HG03442 (cell line): Measurements from ENCODE around the gene RUNX1.
"Not testable (repeated sequence)": the region's sequence is repeated elsewhere in the genome, so short reads cannot be mapped to it uniquely, and the experiment has no call there.

ENCODE experiments used
- ATAC-seq: cut with Tn5 transposase; IDR thresholded peaks from one replicate; pipeline ENCODE4 v1.9.1; 2021; ENCODE audit warnings: mild to moderate bottlenecking, moderate library complexity; ENCODE audit not compliant: unreplicated experiment

The RUNX1 gene

DNA sequence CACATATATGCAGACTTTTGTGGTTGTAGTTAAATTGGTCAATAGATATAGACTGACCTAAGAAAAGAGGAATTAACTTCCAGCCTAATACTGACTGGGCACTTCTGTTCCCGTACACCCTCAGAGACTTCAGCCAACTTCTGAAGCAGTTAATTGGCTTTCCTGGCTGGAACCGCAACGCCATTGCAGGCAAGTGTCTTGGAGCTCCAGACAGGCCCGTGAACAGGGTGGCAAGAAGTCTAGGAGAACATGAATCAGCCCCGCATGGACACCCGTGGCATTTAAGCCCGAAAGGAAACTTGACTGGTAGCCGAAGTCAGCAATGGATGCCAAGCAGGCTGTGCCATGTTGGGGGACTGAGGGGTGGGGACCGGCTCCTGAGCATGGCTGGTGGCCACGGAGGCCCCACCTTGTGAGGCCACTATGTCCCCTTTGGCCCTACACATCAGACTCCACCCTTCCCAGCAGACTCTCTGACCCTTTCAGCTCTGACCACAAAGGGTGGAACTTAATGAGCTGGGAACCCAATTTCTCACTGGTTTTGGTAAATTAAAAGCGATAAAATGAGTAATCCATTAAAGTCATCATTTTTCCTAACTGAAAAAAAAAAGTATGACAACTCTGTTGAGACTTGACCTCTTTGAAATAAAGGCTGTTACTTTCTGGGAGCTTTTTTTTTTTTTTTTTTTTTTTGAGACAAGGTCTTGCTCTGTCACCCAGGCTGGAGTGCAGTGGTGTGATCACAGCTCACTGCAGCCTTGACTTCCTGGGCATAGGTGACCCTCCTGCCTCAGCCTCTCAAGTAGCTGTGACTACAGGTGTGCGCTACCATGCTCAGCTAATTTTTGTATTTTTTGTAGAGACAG is 54.1 kb downstream of the RUNX1 start:
- no peak for ATAC-seq

DNA sequence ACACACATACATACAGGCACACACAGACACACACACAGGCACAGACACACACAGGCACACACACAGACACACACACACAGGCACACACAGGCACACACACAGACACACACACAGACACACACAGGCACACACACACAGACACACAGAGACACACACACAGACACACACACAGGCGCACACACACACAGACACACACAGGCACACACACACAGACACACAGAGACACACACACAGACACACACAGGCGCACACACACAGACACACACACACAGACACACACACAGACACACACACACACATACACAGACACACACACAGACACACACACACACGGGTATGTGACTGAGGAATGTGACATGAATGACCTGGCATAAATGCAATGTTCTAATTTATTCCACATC is 55.6 kb downstream of the RUNX1 start:
- not testable (repeated sequence) for ATAC-seq

DNA sequence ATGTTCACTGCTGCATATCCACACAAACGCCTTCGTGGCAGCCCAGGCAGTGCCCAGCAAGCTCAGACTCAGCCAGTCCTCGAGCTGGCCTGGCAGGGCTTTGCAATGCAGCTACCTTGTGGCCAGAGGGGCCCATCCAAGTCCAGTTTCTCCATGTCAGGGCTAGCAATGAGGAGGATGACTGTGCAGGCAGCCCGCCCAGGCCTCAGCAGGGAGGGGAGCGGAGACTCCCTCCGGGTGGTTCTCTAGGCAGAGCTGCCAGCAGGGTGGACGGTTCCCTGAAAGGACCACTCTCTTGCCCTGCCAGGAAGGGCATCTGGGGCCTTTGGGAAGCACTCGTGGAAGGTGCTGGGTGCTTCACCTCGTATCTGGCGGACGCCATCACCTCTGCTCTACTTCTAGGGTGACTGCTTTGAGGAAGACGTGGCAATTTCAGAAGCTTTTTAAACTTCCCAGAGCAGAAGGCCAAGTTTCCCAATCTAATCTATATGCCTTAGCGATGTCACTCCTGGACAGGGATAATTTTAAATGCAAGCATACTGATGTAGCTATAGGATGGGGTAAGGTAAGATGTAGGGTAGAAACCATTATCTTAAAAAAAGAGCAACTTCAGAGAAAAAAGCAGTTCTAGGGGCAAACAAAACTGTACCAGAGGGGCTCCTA is 56.2 kb downstream of the RUNX1 start:
- no peak for ATAC-seq

DNA sequence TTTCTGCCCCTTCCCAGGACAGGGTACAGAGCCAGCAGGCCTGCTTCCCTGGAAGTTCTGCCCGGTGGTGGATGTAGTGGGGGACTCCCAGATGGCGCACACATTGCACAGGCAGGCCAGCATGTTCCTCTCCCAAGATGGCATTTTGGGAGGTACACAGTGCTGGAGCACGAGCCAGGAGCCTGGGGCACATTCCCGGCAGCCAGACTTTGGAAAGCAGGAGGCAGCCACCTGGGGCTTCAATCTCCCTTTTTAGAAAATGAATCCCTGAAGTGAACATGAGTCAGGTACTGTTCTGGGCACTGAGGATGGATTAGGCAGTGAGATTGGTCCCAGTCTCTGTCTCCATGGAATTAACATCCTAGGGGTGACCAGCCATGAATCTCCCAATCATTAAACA is 56.9 kb downstream of the RUNX1 start:
- ATAC-seq = no peak

DNA sequence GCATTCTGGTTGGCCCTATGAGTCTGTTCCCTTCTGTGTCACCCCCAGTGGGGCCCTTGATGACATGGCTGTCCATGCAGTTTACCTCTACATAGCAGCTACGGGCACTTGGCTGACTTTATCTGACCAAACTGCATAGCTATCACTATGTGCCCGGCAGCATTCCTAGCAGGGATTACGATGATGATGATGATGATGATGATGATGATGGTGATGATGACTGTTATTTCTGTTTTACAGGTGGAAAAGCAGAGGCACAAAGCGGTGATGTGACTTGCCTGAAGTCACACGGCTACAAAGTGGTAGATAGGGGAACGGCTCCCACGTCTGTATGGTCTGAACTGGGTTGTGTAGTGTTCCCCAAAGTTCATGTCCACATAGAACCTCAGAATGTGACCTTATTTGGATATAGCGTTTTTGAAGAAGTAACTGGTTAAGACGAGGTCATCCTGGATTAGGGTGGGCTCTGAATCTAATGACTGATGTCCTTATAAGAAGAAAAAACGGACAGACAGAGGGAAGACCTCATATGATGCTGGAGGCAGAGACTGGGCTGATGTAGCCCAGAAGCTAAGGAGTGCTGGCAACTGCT is 57.6 kb downstream of the RUNX1 start:
- ATAC-seq = no peak

DNA sequence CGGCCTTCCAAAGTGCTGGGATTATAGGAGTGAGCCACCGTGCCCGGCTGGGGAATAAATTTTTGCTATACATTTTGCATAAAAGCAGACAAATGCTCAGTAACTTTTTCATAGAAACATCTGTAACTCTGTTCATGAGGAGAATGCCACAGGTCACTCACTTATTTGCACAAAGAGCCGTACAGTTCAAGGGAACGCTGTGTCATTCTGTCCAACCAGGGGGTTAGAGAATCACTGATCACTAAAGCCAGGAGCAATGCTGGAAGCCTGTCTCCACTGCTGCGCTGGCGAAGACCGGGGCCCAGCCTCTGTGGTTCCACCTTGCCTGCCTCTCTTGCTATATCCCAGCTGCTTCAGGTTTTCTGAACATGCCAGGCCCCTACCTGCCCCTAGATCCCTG is 58.3 kb downstream of the RUNX1 start:
- ATAC-seq = no peak

DNA sequence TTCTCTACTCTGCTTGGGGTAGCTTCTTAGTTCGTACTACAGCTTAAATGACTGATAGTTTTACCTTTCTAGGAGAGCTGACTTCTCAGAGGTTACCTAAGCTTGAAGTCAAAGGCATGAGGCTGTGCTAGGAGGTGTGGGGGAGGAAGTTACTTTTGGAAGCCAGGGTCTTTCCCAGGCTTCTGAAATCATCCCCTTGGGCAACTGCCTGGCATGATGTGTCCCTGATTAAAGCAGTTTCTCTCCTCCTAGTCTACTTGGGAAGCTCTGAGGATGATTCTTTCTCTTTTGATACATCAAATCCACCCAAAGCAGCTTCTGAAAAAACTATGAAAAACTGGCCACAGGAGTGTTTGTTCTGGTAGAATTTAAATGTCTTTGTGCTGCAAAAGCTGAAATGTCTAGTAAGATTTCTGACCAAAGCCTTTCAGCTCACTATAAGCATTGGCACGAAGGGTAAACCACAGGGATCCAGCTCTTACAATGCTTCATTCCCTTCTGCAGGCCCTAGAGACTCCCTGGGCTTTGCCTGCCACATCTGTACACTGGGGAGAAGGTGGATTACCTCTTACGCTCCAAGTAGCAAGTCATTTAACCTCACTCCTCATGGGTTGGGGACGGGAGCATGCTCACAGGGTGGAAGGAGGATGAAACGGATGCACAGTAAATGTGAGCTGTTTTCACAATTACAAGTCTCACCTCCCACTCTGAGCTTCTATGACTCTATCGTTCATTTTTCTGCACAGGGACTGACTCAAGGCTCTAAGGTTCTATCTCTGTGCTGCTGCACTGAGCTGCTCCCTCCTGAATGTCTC is 59.6 kb downstream of the RUNX1 start:
- peak; percentile 54 for ATAC-seq

DNA sequence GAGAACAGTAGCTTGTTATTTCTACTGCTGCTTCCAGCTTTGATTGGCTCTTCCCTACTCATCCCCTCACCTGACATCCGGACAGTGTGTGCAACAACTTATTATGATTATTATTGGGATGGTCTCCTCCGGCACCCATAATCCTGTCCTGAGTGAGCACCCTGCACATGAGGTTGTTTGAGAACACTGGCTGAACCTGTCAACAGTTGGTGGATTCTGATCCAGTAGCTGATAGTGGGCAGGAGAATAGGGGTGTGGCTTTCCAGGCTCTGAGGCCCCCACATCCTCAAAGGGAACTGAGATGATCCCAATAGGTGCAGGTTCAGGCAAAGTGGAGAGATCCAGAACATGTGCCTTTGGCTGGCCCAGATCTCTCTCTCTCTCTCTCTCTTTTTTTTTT is 60.5 kb downstream of the RUNX1 start:
- ATAC-seq = no peak

DNA sequence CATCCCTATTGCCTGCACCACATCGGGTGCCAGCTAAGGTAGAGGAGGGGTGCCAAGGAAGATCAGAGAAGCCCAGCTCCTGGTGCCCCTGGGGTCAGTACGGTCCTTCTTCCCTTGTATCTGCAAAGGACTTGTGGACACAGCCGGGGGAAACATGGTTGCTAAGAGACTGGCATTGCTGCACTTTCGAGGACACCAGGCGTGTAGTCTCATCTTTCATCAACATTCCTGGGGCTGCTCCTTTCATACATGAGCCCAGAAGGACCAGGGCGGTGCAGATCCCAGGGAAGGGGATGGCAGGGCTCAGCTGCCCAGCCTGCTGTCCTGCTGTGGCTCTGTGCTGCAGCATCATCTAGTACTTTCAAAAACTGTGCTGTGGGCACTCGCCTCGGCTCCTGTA is 61.0 kb downstream of the RUNX1 start:
- no peak for ATAC-seq

DNA sequence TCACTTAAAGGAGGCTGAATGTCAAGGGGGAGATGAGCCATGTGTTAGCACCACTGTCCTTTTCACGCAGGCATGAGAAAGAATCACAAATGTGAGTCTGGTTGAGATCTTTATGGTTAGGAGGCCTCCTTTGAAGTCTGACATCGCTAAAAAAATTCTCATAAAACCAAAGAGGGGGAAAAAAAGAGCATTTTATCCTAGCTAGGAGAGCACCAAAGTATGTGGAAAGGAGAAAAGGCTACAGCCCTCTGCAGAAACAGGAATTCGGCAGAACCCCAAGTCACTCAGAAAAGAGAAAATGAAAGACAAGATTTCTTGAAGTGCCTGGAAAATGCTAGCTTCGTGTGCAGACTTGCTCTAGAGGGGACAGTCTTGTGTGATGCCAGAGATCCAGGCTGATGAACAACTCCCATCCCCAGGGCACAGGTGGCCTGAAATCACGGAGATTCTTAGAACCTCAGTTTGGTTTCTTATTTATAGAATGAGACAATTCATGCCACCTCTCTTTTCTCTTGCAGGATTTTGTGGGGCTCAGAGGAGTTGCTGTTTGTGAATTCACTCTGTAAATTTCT is 61.5 kb downstream of the RUNX1 start:
- no peak for ATAC-seq

DNA sequence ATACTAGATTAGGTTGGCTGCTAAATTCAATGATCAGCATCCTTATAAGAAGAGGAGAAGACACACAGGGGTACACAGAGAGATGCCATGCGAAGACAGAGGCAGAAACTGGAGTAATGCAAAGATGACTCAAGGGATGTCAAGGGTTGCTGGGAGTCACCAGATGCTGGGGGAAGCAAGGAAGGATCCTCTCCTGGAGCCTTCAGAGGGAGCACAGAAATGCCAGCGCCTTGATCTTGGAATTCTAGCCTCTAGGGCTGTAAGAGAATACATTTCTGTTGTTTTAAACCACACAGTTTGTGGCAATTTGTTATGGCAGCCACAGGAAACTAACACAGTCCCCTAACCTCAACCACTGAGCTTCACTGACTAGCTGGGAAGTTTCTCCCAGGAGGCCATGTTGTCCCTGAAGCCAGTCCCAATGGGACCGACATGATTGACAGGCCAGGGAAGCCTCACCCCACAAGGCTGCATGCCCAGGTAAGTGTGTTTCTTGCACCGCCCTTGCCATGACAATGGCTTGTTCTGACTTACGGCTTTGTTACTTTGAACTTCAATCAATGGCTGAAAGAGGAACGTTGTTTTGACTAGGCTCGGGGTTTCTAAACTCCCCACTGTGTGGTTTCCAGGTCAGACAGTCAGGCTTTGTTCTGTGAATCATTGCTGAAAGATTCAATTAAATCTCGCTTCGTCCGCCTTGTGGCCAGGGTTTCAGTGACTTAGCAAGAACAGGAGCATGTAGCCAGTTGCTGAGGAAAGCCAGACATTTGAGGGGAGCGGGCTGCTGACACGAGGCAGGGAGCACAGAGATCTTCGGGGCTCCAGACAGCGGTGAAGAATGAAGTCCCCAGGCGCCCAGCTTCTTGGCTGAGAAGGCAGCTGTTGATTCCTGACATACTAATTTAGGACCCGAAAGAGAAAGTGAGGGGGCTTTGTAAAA is 62.3 kb downstream of the RUNX1 start:
- ATAC-seq = no peak

DNA sequence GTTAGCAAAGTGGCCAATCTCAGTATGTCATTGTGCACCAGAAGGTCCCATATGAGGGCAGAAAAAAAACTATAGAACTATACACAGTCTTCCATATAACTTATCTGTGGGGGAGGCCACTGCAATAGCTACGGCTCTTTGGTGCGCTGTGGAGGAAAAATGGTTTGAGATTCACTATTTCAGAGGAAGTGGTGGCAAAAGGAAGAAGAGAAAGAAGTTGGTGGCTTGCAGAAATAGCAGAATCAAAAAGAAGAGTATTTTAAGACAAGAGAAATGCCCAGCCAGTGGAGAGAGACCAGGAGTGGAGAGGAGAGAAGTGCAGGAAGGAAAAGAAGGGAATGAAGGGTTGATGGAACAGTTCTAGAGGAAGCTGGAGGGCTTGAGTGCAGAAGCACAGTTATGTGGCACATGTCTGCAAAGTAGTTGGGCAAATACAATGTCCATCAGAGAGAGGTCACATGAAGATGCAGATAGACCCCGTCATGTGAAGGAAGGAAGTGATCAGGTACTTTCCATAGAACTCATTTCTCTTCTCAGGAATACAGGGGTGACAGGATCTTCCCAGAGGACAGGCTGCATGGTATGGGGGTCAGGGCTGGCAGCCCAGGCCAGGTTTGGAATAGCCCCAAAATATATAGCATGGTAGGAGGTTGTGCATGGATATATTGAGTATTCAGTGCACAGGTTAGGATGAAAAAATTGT is 64.6 kb downstream of the RUNX1 start:
- ATAC-seq = no peak

DNA sequence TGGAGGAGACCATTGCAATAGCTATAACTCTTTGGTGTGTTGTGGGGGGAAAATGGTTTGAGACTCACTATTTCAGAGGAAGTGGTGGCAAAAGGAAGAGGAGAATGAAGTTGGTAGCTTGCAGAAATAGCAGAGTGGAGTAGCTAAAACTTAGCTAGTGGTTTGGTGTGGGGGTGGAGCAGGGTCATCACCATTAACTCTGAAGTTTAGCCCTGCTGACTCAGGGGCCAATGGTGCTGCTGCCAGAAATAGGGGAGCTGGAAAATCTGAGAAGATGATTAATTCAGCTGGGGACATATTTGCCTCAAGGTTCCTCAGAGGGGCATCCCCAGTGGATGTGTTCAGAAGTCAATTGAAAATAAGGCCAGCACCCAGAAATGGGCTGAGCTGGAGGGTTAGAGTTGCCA is 65.4 kb downstream of the RUNX1 start:
- ATAC-seq = peak; percentile 30

DNA sequence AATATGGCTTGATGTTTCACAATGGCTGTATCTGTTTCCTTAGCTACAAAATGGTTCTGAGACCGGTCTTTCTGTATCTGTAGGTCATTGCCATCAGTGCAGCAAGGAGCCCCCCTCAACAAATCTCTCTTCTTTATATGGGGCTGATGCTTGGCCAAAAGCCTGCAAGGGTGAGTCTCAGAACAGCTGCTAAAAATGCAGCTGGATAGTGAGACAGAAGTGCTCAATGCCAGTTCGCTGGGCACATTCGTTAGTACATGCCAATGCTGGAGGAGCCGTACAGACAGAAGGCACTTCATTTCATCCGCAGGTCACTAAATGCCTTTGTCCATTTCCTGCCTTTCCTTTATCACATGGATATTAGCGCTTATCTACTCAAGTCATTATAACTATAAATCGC is 67.3 kb downstream of the RUNX1 start:
- no peak for ATAC-seq

DNA sequence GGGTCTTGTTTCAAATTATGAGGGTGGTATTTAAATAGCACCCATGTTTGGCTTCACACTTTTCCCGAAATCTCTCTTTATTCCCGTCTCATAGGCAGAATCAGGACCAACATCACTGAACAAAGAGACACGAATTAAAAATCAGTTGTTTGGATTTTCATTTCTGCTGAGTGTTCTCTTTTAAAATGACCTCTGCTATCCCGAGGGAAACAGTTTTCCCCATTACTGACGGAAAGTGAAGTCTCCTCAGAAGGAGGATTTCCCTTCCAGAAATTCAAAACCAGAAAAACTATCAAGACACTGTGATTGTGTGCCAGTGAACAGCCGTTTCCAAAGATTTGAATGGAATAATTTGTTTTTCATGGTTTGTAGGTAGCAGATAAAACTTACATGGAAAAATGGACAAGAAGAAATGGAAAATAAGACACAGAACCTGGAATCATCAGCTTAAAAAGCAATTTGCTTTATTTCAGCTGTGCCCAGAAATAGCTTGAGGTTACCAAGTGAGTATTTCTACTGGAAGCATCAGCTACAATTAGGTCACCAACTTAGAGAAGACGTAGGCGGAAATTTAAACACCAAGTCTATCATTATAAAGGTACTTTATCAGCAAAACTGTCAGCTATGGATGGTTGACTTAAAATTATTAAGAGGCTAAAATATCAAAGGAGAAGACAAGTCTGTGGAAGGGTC is 68.5 kb downstream of the RUNX1 start:
- ATAC-seq = no peak

DNA sequence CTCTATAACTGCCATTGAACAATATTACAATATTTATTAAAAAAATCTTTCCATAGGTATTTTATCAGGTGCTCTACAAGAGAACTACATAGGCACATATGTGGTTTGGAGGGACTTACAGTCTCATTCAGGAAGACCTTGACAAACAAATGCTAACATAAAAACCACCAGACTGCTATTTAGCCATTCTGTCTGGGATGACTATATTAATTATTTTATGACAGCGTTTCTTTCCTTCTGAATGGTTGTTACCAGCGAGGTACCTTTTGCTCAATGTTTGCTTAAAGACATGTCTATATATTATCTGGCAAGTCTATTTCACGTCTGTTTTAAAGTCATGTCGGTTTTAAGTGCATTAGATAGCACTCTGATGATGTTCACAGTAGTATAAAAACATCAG is 69.7 kb downstream of the RUNX1 start:
- ATAC-seq = no peak

DNA sequence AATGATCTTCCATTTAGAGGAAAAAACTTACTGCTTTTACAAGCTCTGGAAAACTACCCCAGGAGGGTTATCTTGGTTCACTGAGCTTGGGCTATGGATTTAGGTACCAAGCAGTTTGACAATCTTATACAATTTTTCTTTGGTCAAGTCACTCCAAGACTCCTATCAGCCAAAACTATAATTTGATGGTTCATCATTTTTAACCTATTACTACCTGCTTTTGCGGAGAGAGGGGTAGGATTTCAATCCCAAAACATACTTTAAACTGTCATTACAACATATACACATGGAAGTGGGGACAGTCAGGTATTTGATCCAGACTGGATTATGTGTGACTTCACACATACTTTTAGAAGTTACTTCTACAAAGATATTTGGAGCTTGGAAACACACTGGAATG is 71.8 kb downstream of the RUNX1 start:
- no peak for ATAC-seq

DNA sequence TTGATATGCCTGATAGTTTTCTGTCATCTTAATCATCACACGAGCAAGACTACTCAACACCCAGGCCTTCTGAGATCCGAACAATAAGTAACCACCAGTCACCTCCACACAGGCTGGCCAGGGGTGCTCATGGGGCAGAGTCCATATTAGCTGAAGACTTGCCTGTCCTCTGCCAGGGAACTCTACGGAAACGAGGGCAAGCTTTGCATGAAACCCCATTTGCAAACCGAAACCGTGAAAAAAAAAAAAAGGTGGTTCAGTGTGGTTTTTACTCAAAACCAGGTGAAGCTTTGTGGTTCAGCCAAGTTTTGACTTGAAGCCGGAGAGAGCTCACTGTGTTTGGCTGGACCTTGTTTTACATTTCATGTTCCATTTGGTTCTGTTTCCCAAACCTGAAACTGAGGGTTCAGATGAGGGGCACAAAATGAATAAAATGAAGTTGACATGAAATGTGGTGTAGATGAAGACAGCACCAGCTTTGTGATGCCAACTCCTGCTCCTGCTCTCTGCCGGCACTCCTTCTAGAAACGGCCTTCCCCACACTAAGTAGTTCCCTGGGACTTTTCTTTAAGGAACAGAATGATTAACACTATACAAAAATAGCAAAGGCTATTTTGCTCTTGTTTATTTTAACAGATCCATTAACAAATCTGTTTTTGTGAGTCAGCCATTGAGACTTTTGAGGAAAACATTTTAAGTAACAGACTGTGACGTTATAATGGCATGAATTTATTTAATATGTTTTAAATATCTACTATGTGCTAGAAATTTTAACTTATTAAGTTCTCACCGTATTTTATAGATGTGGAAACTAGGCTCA is 74.7 kb downstream of the RUNX1 start:
- ATAC-seq = peak; percentile 85
